Activated CD8-positive, alpha-beta memory T cell treated with anti-CD3 and anti-CD28 coated beads, Interleukin-2, amount 50 U/mL, for 48 hours (primary cell): Measurements from ENCODE around the gene NSUN7.
"Not testable (repeated sequence)": the region's sequence is repeated elsewhere in the genome, so short reads cannot be mapped to it uniquely, and the experiment has no call there.

Source experiments
- DNase-seq: peaks from one replicate; pipeline ENCODE4 v3.0.0-alpha.2; 2020

The NSUN7 gene

GRCh38 chr4:40749717-40750460 is at the start of gene NSUN7:
TSS of gene NSUN7 (plus strand) at chr4:40749955. CDS start at chr4:40750694, 739 bp downstream.
- peak; percentile 61 for DNase-seq

DNA sequence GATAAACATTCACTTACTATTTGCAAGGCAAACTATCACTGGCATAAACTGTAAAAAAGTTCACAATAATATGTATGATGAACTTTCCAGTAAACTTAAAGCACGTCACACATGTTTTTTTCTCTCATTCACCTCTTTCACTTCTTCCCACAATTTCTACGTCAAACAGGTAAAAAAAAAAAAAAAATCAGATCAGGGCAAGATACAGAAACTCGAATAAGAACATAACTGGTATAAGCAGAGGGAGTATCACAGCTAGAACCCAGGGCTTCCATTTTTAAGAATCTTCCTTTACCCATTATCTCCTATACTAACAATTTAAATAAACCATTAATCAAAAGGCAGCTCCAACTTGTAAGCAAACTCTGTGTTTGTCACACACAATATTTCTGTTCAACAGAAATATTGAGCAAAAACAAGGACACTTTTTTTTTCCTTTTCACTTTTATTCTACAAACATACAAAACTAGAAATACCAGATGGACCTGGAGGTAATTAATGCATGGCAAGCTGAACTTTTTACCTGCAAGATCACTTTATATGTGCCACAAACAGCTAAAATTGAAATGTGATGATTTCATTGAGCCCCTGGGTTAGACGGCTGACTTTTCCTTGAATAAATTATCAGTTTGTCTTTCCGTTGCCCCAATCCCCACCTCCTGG is 47.5 kb upstream of the NSUN7 start:
- no peak for DNase-seq

DNA sequence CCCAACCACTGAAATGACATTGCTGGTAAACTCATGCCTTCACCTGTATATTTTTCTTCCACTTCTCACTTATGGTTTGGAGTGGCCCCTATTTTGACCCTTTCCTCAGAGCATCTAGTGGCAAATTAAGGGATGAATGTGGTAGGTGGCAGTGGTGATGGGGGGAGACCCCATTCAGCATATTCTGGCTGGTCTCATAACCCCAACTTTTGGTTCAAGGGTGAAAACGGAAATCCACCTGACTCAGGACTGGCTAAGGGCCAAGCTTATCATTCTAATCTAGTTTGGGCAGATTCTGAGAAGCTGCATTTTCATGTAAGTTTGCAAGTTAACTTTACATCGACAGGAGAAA is 47.0 kb upstream of the NSUN7 start:
- DNase-seq = no peak

DNA sequence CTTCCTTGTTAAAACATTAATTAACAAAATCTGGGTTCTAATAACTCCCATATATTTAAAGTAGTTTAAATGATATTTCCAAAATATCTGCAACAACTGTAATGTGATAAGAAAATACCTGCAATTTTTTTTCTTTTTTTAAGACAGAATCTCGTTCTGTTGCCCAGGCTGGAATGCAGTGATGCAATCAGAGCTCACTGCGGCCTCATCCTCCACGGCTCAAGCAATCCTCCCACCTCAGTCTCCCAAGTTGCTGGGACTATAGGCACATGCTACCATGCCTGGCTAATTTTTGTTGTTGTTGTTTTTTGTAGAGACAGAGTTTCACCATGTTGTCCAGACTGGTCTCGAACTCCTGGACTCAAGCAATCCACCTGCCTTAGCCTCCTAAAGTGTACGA is 45.7 kb upstream of the NSUN7 start:
- DNase-seq = no peak

DNA sequence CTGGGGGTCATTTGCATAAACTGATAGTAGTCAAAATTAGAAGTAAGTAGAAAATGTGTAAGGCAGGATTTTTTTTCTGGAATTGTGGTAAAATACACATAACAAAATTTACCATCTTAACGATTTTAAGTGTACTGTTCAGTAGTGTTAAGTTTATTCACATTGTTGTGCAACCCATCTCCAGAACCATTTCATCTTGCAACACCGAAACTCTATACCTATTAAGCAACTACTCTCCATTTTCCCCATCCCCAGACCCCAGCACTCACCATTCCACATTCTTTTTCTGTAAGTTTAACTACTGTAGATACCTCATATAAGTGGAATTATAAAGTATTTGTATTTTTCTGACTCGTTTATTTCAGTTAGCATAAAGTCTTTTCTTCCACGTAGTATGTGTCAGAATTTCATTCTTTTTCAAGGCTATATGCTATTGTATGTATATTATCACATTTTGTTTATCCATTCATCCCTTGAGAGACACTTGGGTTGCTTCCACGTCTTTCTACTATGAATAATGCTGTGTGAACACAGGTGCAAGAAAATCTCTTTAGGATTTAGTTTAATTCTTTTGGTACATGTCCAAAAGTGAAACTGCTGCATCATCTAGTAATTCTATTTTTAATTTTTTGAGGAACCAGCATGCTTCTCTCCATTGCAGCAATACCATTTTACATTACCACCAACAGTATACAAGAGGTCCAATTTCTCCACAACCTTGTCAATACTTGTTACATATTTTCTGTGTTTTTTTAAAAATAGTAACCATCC is 39.1 kb upstream of the NSUN7 start:
- no peak for DNase-seq

DNA sequence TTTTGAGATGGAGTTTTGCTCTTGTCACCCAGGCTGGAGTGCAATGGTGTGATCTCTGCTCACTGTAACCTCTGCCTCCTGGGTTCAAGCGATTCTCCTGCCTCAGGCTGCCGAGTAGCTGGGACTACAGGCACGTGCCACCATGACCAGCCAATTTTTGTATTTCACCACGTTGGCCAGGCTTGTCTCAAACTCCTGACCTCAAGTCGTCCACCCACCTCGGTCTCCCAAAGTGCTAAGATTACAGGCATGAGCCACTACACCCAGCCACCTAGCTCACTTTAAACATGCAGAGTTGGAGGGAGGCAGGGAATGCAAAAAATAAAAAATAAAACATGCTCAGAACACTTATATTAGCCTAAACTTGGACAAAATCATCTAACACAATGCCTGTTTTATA is 36.8 kb upstream of the NSUN7 start:
- DNase-seq = not testable (repeated sequence)

- no peak for DNase-seq
Measured at GRCh38 chr4:40713798-40714197, 36.0 kb upstream of the NSUN7 start.

GRCh38 chr4:40718586-40718985 is 31.2 kb upstream of the NSUN7 start:
- DNase-seq = no peak

DNA sequence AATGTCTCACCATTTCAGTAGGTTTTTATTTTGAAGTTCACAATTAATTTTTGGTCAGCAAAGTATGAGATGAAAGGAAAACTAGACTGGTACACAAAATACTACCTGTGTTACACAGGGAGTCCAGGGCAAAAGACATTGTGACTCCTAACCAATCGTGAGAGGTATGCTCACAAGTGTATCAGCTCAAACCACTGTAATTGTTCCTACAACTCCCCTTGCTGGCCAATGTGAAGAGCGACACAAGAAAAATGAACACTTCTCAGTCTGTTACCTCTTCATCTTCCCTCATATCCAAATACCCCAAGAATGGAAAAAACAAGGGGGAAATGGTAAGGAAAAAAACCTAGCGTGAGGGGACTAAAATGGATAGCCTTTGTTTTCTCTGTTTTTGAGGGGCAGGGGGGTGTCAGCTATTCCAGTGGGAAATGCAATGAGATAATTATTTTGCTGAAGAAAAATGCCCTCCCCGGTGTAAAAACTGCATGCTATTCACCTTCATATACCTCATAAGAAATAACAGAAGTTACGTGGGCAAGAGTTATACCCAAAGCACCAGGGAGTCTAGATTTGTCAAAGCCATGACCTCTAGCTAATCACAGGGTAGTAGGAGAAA is 30.6 kb upstream of the NSUN7 start:
- no peak for DNase-seq

DNA sequence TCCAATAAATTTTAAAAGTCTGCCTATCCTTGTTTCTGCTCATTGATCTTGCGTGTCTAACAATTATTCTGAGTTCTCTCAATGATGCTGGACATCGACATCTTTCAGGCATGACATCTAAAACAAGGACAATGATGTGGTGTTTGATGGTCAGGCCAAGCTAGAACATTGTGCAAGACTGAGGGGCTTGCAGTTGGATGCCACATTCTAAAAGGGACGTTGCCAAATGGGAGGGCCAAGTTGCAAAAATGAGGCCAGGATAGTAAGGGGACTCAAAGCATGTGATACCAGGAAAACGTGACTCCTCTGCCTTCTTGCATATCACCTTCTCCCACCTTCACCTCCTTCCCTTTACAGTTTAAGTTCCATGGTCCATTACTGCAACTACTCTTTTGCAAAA is 29.4 kb upstream of the NSUN7 start:
- DNase-seq = no peak

DNA sequence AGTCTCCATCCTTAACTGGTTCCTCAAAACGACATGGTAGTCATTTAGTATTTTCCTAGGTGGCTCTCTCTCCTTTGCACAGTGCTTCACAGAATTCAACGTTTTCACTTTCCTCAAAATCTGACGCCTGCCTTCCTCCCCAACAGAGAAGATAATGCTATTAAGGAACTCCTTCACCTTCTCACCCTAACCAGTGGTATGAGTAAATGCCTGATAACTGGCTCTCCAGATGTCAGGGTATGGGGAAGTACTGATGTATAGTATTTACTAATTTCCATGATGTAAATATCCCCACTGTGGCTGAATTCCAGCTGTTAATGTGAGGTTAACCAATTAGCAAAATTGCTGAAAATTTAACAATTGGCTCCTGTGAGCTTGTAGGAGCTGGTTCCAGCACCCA is 28.8 kb upstream of the NSUN7 start:
- DNase-seq = no peak

- DNase-seq = no peak
Measured at GRCh38 chr4:40721730-40722171, 28.0 kb upstream of the NSUN7 start.

GRCh38 chr4:40722576-40723161 is 27.1 kb upstream of the NSUN7 start:
- DNase-seq = no peak

- no peak for DNase-seq
Measured at GRCh38 chr4:40723728-40724127, 26.0 kb upstream of the NSUN7 start.

GRCh38 chr4:40728333-40728732 is 21.4 kb upstream of the NSUN7 start:
- DNase-seq = no peak

GRCh38 chr4:40729555-40729954 is 20.2 kb upstream of the NSUN7 start:
- no peak for DNase-seq

DNA sequence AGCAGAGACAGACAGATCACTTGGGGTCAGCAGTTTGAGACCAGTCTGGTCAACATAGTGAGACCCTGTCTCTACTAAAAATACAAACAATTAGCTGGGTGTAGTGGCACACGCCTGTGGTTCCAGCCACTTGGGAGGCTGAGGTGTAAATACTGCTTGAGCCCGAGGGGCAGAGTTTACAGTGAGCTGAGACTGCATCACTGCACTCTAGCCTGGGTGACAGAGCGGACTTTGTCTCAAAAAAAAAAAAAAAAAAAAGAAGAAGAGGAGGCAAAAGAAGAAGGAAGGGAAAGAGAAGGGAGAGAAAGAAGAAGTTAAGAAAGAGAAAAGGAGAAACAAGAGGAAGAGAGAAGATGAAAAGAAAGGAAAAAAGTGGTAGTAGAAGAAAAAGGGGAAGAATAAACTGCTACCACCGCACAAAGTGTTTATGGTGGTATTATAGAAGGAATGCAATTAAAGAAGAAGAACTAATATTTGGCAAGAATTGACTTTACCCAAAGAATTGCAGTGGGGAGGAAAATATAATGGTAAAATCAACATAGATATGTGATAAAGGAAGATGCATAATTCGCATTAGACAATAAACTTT is 19.6 kb upstream of the NSUN7 start:
- DNase-seq = no peak

- DNase-seq = no peak
Measured at GRCh38 chr4:40731361-40731760, 18.4 kb upstream of the NSUN7 start.

GRCh38 chr4:40731792-40732245 is 17.9 kb upstream of the NSUN7 start:
- DNase-seq = no peak

- no peak for DNase-seq
Measured at GRCh38 chr4:40733752-40734151, 16.0 kb upstream of the NSUN7 start.

DNA sequence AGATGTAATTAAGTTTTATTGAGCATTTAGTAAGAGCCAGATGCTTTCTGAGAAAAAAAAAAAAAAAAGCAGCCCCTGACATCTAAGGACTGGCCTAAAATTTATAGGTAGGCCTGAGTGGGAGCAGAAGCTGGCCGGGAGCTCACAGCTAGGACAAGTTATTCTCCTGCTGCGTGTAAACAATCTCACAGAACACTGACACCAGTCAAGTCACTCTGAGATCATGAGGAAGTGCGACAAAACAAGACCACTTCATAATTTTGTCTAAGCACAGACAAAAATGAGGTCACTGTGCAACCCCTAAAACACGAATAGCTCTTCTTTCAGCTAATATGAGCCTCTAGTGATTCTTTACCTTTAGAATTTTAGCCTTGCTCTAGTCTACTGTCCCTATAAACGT is 15.3 kb upstream of the NSUN7 start:
- DNase-seq = no peak

- no peak for DNase-seq
Measured at GRCh38 chr4:40736910-40737309, 12.8 kb upstream of the NSUN7 start.

DNA sequence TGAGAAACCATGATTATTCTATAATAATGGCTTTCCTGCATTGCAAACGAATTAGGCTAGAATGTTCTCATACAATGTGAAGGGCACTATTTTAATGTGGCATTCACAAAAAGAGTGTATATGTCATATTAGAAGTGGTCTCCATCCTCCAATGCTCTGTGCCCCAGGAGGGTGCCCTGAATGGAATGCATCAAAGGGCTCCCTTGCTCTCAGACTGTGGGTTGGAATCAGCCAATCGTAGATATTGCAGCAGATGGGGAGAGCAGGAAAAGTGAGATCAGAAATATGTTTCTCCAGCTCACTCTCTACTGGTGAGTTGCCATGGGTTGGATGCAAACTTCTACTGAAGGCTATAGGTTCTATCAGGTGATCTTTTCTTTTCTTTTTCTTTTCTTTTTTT is 11.9 kb upstream of the NSUN7 start:
- DNase-seq = no peak
